Activated T-cell treated with anti-CD3 and anti-CD28 coated beads for 1 hour (primary cell): ENCODE results near the gene CD151.

Experiments used
- DNase-seq: peaks from one replicate; pipeline ENCODE4 v3.0.0-alpha.2; 2020; ENCODE audit warnings: low read depth

Gene CD151

GRCh38 chr11:815675-816432 lies 16.9 kb upstream of the CD151 start:
- no peak for DNase-seq

DNA sequence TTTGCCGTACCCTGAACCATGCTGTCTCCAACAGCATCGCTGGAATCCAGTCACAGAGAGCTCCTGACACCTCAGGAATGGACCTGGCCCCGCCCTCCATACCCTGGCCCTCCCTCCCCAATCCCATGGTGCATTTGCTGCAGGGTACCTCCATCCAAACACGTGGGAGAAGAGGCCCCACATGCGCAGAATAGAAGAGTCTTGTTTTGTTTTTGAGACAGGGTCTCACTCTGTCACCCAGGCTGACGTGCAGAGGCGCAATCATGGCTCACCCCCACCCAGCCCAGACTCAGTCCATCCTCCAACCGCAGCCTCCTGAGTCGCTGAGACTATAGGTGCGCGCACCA lies 16.3 kb upstream of the CD151 start:
- DNase-seq: no peak

- no peak for DNase-seq
Measured at GRCh38 chr11:818396-819128, 14.2 kb upstream of the CD151 start, which contains the start of gene PNPLA2. PNPLA2 (plus strand) TSS chr11:818914; CDS start chr11:819719, 805 bp downstream.

- peak; percentile 93 for DNase-seq
Measured at GRCh38 chr11:819129-819931, 13.4 kb upstream of the CD151 start.

GRCh38 chr11:819943-820649 lies 12.7 kb upstream of the CD151 start:
- peak; percentile 95 for DNase-seq

DNA sequence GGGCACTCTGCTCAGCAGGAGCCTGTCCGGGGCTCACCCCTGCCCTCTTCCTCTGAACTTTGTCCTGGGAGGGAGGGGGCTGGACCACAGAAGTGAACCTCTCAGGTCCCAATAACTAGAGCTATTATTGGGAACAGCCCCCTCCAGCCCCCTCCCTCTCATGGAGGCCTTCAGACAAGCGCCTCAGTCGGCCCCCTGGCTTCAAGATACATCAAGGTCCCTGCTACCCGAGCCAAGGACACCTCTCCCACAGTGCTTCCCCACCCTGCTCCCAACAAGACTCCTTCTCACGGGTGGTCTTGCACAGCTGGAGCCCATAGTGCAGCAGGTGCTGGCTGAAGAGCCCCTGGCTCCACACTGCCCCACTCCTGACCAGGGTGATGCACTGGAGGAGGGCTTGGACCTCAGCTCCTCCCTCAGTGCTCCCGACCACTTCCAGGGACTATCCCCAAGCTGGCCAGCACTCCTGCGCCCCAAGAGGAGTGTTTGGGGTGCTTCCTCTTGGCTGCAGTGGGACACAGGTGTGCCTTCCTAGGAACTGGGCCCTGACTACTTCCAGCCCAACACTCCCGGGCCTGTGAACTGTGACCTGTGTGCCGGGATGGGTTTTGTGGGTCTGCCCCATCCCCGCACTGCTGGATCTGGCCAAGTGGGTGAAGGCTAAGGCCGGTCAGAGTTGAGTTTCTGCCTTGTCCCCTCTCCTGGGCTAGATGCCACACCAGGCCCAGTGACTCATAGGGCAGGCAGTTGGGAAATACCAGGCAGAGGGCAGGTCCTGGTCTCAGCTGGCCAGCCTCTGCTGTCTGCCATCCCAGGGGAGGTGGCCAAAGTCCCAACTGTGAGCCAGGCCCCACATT lies 11.9 kb upstream of the CD151 start:
- DNase-seq: no peak

DNA sequence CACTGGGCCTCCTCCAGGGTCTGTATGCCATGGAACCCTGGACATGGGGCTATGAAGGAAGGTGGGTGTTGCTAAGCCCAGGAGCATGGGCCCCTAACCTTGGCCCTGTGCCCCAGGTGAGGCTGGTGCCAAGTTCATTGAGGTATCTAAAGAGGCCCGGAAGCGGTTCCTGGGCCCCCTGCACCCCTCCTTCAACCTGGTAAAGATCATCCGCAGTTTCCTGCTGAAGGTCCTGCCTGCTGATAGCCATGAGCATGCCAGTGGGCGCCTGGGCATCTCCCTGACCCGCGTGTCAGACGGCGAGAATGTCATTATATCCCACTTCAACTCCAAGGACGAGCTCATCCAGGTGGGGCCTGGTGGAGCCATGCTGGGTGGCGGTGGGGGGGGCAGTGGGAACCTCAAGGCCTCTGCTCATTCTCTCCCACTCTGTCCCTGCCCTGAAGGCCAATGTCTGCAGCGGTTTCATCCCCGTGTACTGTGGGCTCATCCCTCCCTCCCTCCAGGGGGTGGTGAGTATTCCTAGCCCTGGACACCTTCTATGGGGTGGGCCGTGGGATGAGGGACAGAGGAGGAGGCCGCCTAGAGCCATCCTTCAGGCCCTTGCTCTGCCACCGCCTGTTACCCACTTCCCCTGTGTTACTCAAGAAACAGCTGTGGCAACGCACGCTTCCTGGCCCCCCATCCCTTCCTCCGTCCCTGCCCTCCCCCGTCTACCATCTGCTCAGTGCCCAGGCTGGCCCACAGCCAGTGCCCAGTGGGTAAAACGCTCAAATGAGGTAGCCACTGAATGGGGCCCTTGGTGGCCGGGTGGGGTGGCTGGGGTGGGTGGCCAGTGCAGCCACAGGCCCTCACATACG lies 11.0 kb upstream of the CD151 start:
- no peak for DNase-seq

- no peak for DNase-seq
Measured at GRCh38 chr11:823441-824291, 9.1 kb upstream of the CD151 start.

- no peak for DNase-seq
Measured at GRCh38 chr11:824292-824880, 8.4 kb upstream of the CD151 start.

- DNase-seq: no peak
Measured at GRCh38 chr11:824942-825341, 7.8 kb upstream of the CD151 start.

DNA sequence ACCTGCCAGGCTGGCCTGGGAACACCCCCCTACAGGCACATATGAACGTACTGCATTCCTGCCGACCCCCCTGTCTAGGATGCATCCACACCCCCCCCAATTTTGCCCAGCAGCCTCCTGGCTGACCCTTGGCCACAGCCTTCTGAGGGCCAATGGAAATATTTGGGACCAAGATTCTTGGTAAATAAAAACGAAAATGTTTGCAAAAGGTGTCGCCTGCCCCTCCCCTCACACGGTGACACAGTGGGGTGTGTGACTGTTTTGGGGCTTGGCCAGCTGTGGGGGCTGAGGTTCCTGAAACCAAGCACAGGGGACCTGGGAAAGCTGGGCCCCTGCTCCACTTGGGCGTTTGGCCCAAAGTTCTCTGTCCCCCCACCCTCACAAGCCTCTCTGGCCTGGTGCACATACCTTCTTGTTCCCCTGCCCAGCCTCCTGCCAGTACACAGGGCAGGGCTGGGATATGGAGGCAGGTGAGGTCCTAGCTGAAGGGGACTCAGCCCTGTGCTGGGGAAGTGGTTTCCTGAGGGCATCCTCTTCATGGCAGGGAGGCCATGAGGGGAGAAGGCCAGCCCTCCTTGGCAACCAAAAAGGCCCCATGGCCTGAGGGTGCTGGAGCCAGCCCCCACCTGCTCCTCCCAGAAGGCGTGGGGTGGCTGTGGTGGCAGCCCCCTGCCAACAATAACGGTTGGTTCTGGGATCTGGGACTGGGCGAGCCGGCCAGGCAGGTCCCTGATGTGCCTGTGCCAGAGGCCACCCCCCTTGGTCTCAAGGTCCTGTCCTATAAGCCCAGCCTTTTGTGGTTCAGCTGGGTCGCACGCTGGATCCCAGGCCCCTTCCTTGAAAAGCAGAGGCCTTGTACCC lies 7.2 kb upstream of the CD151 start:
- no peak for DNase-seq

DNA sequence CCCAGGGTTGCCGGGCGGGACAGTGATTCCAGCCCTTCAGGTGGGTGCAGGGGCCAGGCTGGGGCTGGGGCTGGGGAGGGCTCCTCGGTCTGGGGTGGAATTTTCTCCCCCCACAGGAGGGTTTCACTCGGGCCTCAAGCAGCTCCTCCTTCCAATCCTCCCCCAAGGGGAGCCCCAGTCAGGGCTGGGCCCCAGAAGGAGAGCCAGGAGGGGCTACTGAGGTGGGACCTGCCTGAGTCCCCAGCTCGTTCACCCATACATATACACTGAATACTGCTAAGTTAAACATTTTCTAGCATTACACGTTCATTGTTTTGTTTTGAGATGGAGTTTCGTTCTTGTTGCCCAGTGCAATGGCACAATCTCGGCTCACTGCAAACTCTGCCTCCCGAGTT lies 6.5 kb upstream of the CD151 start:
- no peak for DNase-seq

DNA sequence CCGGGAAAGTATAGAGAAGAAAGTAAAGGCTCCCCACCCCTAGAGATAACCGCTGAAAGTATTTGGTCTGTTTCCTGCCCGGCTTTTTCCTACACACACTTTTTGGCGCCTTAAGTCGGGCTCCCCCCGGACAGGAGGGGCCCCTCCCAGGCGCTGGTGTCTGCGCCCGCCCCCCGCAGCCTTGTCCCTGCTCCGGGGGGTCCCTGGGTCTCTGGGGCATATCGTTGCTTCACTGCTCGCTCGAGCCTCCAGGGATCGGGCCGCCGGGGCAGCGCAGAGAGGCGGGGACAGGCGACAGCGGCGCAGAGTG lies 6.0 kb upstream of the CD151 start:
- DNase-seq: no peak

DNA sequence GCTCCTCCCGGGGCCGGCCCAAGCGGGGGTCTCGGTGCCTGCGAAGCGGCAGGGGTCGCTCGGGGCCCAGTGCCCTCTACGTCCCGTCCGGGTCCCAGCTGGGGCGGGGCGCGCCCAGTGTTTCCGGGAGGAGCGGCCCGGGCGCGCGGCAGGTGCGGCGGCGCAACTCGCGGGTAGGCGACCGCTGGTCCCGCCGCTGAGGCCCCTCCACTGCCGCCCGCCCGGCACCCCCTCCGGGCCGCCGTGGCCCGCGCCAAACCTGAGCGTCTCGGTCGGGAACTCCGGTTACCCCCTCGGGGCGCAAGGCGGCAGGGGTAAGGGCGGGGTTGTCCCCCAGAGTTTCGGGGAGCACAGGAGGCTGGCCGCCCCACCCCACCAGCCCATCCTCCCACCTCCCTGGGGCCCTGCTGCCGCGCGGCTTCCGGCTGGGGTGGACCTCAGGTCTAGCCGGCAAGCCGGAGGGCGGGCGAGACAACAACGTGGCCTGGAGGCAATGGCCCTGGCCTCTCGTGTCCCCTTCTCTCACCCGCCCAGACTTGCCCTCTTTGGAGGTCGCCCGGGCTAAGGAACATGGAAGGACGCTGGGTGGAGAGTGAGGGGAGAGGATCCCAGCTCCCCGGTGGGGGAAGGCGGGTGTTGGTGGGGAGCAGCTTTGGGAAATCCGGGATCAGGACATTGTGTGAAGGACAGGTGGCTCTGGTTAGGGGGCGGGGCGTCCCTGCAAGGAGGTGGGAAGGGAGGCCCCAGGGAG lies 5.4 kb upstream of the CD151 start:
- no peak for DNase-seq

DNA sequence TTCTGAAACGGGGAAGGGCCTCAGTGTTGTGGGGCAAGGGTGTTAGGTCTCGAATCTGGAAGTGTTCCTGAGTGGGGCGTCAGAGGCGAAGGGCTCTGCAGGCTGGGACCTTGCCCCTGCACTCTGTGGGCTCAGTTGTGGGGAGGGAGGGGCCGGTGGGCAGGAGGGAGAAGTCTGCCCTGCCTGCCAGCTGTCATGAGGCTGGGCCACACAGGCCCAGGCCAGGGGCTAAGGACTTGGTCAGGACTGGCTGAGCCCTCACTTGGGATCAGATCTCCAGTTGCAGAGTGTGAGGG lies 4.9 kb upstream of the CD151 start, which contains the start of gene CRACR2B:
Gene CRACR2B, plus strand, starts transcription at position 23 of the 296 bp plus-strand sequence. CDS start 689 bp downstream, outside the sequence.
- DNase-seq: no peak

DNA sequence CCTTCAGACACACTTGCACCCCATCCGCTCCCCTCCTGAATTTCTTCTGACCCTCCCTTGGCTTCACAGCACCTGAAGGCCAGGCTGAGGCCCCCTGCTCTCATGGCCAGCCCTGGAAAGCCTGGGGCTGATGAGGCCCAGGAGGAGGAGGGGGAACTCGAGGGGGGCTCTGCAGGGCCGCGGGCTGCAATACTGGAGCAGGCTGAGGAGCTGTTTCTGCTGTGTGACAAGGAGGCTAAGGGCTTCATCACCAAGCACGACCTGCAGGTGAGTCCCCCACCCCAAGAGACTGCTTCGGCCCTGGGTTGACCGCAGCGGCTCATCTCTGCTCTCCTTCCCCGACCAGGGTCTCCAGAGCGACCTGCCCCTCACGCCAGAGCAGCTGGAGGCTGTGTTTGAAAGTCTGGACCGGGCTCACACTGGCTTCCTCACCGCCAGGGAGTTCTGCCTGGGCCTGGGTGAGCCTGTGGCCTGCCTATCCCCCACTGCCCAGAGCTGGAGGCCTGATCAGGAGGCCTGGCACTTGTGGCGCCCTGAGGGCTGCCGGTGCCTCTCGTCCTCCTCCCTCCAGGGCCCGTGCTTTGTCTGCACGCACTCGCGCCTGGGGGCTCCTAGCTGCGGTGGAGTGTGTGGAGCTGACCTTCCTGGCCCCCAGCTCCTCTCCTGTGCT lies 4.1 kb upstream of the CD151 start:
- DNase-seq: no peak
